OCI-LY7 (cell line): ENCODE data around the gene TBC1D32.

Source experiments
- CTCF ChIP-seq: fragments of 200-600 bp; sonication (generic); conservative IDR thresholded peaks from 2 replicates; pipeline ENCODE4 v1.5.1; 2014; ENCODE audit warnings: mild to moderate bottlenecking, antibody characterized with exemption, low read length, moderate library complexity, mixed read lengths
- EZH2phosphoT487 ChIP-seq: fragments of 200-600 bp; sonication (generic); IDR thresholded peaks from 2 replicates; pipeline ENCODE4 v1.6.1; 2018; ENCODE audit warnings: low read depth, borderline replicate concordance, mild to moderate bottlenecking, mixed run types, antibody characterized with exemption, low read length, moderate library complexity, mixed read lengths

- TF ChIP-seq CTCF (no peak), EZH2phosphoT487 (no peak)
Measured at GRCh38 chr6:121188356-121188755, 145.9 kb downstream of the TBC1D32 start.
